ENCODE results near the gene SSNA1.

The SSNA1 gene

GRCh38 chr9:137143459-137143858 is 45.0 kb upstream of the SSNA1 start:
- no peaks in the 10 kb centered on the region for H3K36me3 ChIP-seq (replicated peaks in 1 of 2; ENCODE audit: control insufficient read depth in 2 of 2, insufficient read depth in 2 of 2, low read length in 2 of 2)
- H3K9ac ChIP-seq (ENCODE audit: low read depth, low read length, poor library complexity), result no peak overlapping the region
- H3K23ac ChIP-seq (ENCODE audit: low read depth, low read length, poor library complexity), result peak overlapping the region; percentile 5
- H2BK15ac ChIP-seq (ENCODE audit: low read length), result no peak overlapping the region
- H3K4ac ChIP-seq (ENCODE audit: low read length), result no peak overlapping the region
- no CpG with 5 or more reads among the region's 4 CpGs for WGBS, 2 donors (ENCODE audit: extremely low coverage in 2 of 2, insufficient read length in 2 of 2, insufficient replicate concordance in 1 of 2)
- H3K27me3 ChIP-seq (ENCODE audit: control insufficient read depth in 3 of 3, insufficient read depth in 3 of 3, low read depth in 1 of 3, low read length in 3 of 3), result peaks cover 8 to 84% (median 54%) of the 10 kb centered on the region in 3 experiments
- peaks cover 0 to 2% of the 10 kb centered on the region in 2 donors for H3K4me1 ChIP-seq (ENCODE audit: control insufficient read depth in 2 of 2, insufficient read depth in 1 of 2, low read depth in 1 of 2, low read length in 2 of 2)
- H3K27ac ChIP-seq (replicated peaks; ENCODE audit: low read length), result no peak overlapping the region
- no peak overlapping the region for H2AFZ ChIP-seq (ENCODE audit: low read length)
- no peak overlapping the region for H4K91ac ChIP-seq (ENCODE audit: low read depth, low read length, poor library complexity)
- H2BK12ac ChIP-seq (ENCODE audit: low read length), result no peak overlapping the region
- H3K9me3 ChIP-seq (replicated peaks in 1 of 2; ENCODE audit: control insufficient read depth in 2 of 2, insufficient read depth in 1 of 2, low read depth in 1 of 2, low read length in 2 of 2), result peaks cover 0 to 5% of the 10 kb centered on the region in 2 donors
- H3K4me2 ChIP-seq (ENCODE audit: insufficient read depth, low read length, poor library complexity, severe bottlenecking), result no peak overlapping the region
- peaks cover 2% of the 10 kb centered on the region for H3K79me1 ChIP-seq (ENCODE audit: low read depth, low read length)
- no peak overlapping the region for H3K18ac ChIP-seq (ENCODE audit: low read length)
- H2BK120ac ChIP-seq (ENCODE audit: low read depth, low read length), result no peak overlapping the region
- no peak overlapping the region for H3K14ac ChIP-seq (ENCODE audit: low read length)
- no peak overlapping the region for H2AK5ac ChIP-seq (ENCODE audit: low read depth, low read length)
- no peak for DNase-seq (ENCODE audit: low spot score)
- H3K4me3 ChIP-seq (ENCODE audit: low read length in 2 of 2), result peak overlapping the region in 1 of 2 donors; percentile 22
- H4K8ac ChIP-seq (ENCODE audit: low read depth, low read length), result peak overlapping the region; percentile 43
- H2BK5ac ChIP-seq (ENCODE audit: low read length), result no peak overlapping the region

- H2BK120ac ChIP-seq (ENCODE audit: low read depth, low read length), result no peak overlapping the region
- peak overlapping the region; percentile 44 for H3K9ac ChIP-seq (ENCODE audit: low read depth, low read length, poor library complexity)
- peak overlapping the region; percentile 20 for H3K23ac ChIP-seq (ENCODE audit: low read depth, low read length, poor library complexity)
- no peak overlapping the region for H4K91ac ChIP-seq (ENCODE audit: low read depth, low read length, poor library complexity)
- H3K4me1 ChIP-seq (ENCODE audit: control insufficient read depth in 2 of 2, insufficient read depth in 1 of 2, low read depth in 1 of 2, low read length in 2 of 2), result no peaks in the 10 kb centered on the region
- no peak overlapping the region for H2BK12ac ChIP-seq (ENCODE audit: low read length)
- H3K79me1 ChIP-seq (ENCODE audit: low read depth, low read length), result peaks cover 2% of the 10 kb centered on the region
- no peaks in the 10 kb centered on the region for H3K9me3 ChIP-seq (replicated peaks in 1 of 2; ENCODE audit: control insufficient read depth in 2 of 2, insufficient read depth in 1 of 2, low read depth in 1 of 2, low read length in 2 of 2)
- H3K27ac ChIP-seq (replicated peaks; ENCODE audit: low read length), result no peak overlapping the region
- no peak overlapping the region for H3K4ac ChIP-seq (ENCODE audit: low read length)
- no peak overlapping the region for H3K4me2 ChIP-seq (ENCODE audit: insufficient read depth, low read length, poor library complexity, severe bottlenecking)
- no peak overlapping the region for H2BK5ac ChIP-seq (ENCODE audit: low read length)
- H3K27me3 ChIP-seq (ENCODE audit: control insufficient read depth in 3 of 3, insufficient read depth in 3 of 3, low read depth in 1 of 3, low read length in 3 of 3), result peaks cover 0 to 71% (median 30%) of the 10 kb centered on the region in 3 experiments
- H3K18ac ChIP-seq (ENCODE audit: low read length), result peak overlapping the region; percentile 11
- DNase-seq (ENCODE audit: low spot score), result no peak
- no peak overlapping the region for H2BK15ac ChIP-seq (ENCODE audit: low read length)
- no peak overlapping the region for H2AK5ac ChIP-seq (ENCODE audit: low read depth, low read length)
- H3K36me3 ChIP-seq (replicated peaks in 1 of 2; ENCODE audit: control insufficient read depth in 2 of 2, insufficient read depth in 2 of 2, low read length in 2 of 2), result no peaks in the 10 kb centered on the region
- H2AFZ ChIP-seq (ENCODE audit: low read length), result no peak overlapping the region
- H3K4me3 ChIP-seq (ENCODE audit: low read length in 2 of 2), result no peak overlapping the region
- no CpG with 5 or more reads among the region's 49 CpGs for WGBS, 2 donors (ENCODE audit: extremely low coverage in 2 of 2, insufficient read length in 2 of 2, insufficient replicate concordance in 1 of 2)
- no peak overlapping the region for H4K8ac ChIP-seq (ENCODE audit: low read depth, low read length)
- no peak overlapping the region for H3K14ac ChIP-seq (ENCODE audit: low read length)
Observed at GRCh38 chr9:137145731-137146526, 42.5 kb upstream of the SSNA1 start.

- Histone ChIP-seq H2BK120ac (ENCODE audit: low read depth, low read length) (no peak overlapping the region), H2BK15ac (ENCODE audit: low read length) (no peak overlapping the region), H3K79me1 (ENCODE audit: low read depth, low read length) (peaks cover 2% of the 10 kb centered on the region), H2BK12ac (ENCODE audit: low read length) (no peak overlapping the region), H3K4me1 (ENCODE audit: control insufficient read depth in 2 of 2, insufficient read depth in 1 of 2, low read depth in 1 of 2, low read length in 2 of 2) (no peaks in the 10 kb centered on the region), H2AFZ (ENCODE audit: low read length) (no peak overlapping the region), H3K9ac (ENCODE audit: low read depth, low read length, poor library complexity) (no peak overlapping the region), H2AK5ac (ENCODE audit: low read depth, low read length) (no peak overlapping the region), H3K14ac (ENCODE audit: low read length) (no peak overlapping the region), H3K9me3 (replicated peaks in 1 of 2; ENCODE audit: control insufficient read depth in 2 of 2, insufficient read depth in 1 of 2, low read depth in 1 of 2, low read length in 2 of 2) (no peaks in the 10 kb centered on the region), H3K23ac (ENCODE audit: low read depth, low read length, poor library complexity) (peak overlapping the region; percentile 20), H3K36me3 (replicated peaks in 1 of 2; ENCODE audit: control insufficient read depth in 2 of 2, insufficient read depth in 2 of 2, low read length in 2 of 2) (no peaks in the 10 kb centered on the region), H2BK5ac (ENCODE audit: low read length) (no peak overlapping the region), H3K27me3 (ENCODE audit: control insufficient read depth in 3 of 3, insufficient read depth in 3 of 3, low read depth in 1 of 3, low read length in 3 of 3) (peaks cover 0 to 65% (median 24%) of the 10 kb centered on the region in 3 experiments), H3K27ac (replicated peaks; ENCODE audit: low read length) (no peak overlapping the region), H3K18ac (ENCODE audit: low read length) (peak overlapping the region; percentile 11), H4K91ac (ENCODE audit: low read depth, low read length, poor library complexity) (no peak overlapping the region), H3K4me2 (ENCODE audit: insufficient read depth, low read length, poor library complexity, severe bottlenecking) (no peak overlapping the region), H3K4me3 (ENCODE audit: low read length in 2 of 2) (no peak overlapping the region), H4K8ac (ENCODE audit: low read depth, low read length) (no peak overlapping the region), H3K4ac (ENCODE audit: low read length) (no peak overlapping the region)
- DNase-seq (ENCODE audit: low spot score), result no peak
- no CpG with 5 or more reads among the region's 9 CpGs for WGBS, 2 donors (ENCODE audit: extremely low coverage in 2 of 2, insufficient read length in 2 of 2, insufficient replicate concordance in 1 of 2)
Observed at GRCh38 chr9:137146527-137146918, 42.0 kb upstream of the SSNA1 start.

- no CpG with 5 or more reads among the region's 26 CpGs for WGBS, 2 donors (ENCODE audit: extremely low coverage in 2 of 2, insufficient read length in 2 of 2, insufficient replicate concordance in 1 of 2)
- Histone ChIP-seq H3K18ac (ENCODE audit: low read length) (peak overlapping the region; percentile 57), H3K27me3 (ENCODE audit: control insufficient read depth in 3 of 3, insufficient read depth in 3 of 3, low read depth in 1 of 3, low read length in 3 of 3) (peaks cover 0 to 58% (median 17%) of the 10 kb centered on the region in 3 experiments)
Observed at GRCh38 chr9:137147091-137147792, 41.2 kb upstream of the SSNA1 start.

More at GRCh38 chr9:137147091-137147792, 41.2 kb upstream of the SSNA1 start:
- no peak overlapping the region for H2BK120ac ChIP-seq (ENCODE audit: low read depth, low read length)
- H3K36me3 ChIP-seq (replicated peaks in 1 of 2; ENCODE audit: control insufficient read depth in 2 of 2, insufficient read depth in 2 of 2, low read length in 2 of 2), result no peaks in the 10 kb centered on the region
- no peak overlapping the region for H4K91ac ChIP-seq (ENCODE audit: low read depth, low read length, poor library complexity)
- H3K4me2 ChIP-seq (ENCODE audit: insufficient read depth, low read length, poor library complexity, severe bottlenecking), result no peak overlapping the region
- peak overlapping the region; percentile 84 for H3K9ac ChIP-seq (ENCODE audit: low read depth, low read length, poor library complexity)
- peak overlapping the region; percentile 84 for H3K14ac ChIP-seq (ENCODE audit: low read length)
- no peak for DNase-seq (ENCODE audit: low spot score)
- no peak overlapping the region for H2AK5ac ChIP-seq (ENCODE audit: low read depth, low read length)
- no peak overlapping the region for H2AFZ ChIP-seq (ENCODE audit: low read length)
- no peaks in the 10 kb centered on the region for H3K4me1 ChIP-seq (ENCODE audit: control insufficient read depth in 2 of 2, insufficient read depth in 1 of 2, low read depth in 1 of 2, low read length in 2 of 2)
- peak overlapping the region; percentile 97 for H3K23ac ChIP-seq (ENCODE audit: low read depth, low read length, poor library complexity)
- H2BK15ac ChIP-seq (ENCODE audit: low read length), result no peak overlapping the region
- no peak overlapping the region for H4K8ac ChIP-seq (ENCODE audit: low read depth, low read length)
- peak overlapping the region; percentile 58 for H2BK12ac ChIP-seq (ENCODE audit: low read length)
- H3K4me3 ChIP-seq (ENCODE audit: low read length in 2 of 2), result peak overlapping the region in 1 of 2 donors; percentile 75
- H3K4ac ChIP-seq (ENCODE audit: low read length), result no peak overlapping the region
- H3K27ac ChIP-seq (replicated peaks; ENCODE audit: low read length), result no peak overlapping the region
- H3K79me1 ChIP-seq (ENCODE audit: low read depth, low read length), result peaks cover 2% of the 10 kb centered on the region
- no peaks in the 10 kb centered on the region for H3K9me3 ChIP-seq (replicated peaks in 1 of 2; ENCODE audit: control insufficient read depth in 2 of 2, insufficient read depth in 1 of 2, low read depth in 1 of 2, low read length in 2 of 2)
- H2BK5ac ChIP-seq (ENCODE audit: low read length), result no peak overlapping the region
